IMR-90 (cell line): Measurements from ENCODE around the gene SH3BGRL. TPM values are rescaled to one million over a fixed set of nuclear protein-coding genes. Genes with fewer than 3 reads are reported as not detected.

Experiments used
- ATAC-seq: fragments of 200-7000 bp; cut with Tn5 transposase; 2 replicates; pipeline ENCODE4 v1.9.1; 2020; ENCODE audit warnings: low read depth, mild to moderate bottlenecking, moderate library complexity
- BruUV-seq: library from RNA; stranded (reverse); fragments of 400-500 nt; replicated peaks from 2 replicates; lab custom pipeline; 2021; lab: Mats Ljungman, UMichigan
- CTCF ChIA-PET: fragments of 300-600 bp; formaldehyde crosslinking; extraction: SDS; loops from one replicate; lab custom pipeline; 2021; ENCODE audit warnings: antibody characterized with exemption; lab: Yijun Ruan, JAX
- POLR2A ChIA-PET: fragments of 300-600 bp; sonication (Branson Sonifier 250); formaldehyde crosslinking; loops from one replicate; lab custom pipeline; 2022; ENCODE audit warnings: antibody characterized with exemption; ENCODE audit not compliant: unreplicated experiment; lab: Charles Lee
- DNase-seq: peaks from one replicate; pipeline ENCODE4 v3.0.0; 2013
- H2AFZ ChIP-seq: replicated peaks from 2 replicates; pipeline ENCODE3; 2013; ENCODE audit warnings: low read length, mild to moderate bottlenecking; ENCODE audit not compliant: poor library complexity
- H2AK5ac ChIP-seq: 2 replicates; pipeline ENCODE4 v1.6.1; 2013; ENCODE audit warnings: low read depth, low read length, inconsistent platforms
- H2AK9ac ChIP-seq: replicated peaks from 2 replicates; pipeline ENCODE3; 2013; ENCODE audit warnings: mild to moderate bottlenecking, low read depth, low read length, moderate library complexity; ENCODE audit not compliant: poor library complexity
- H2BK120ac ChIP-seq: 2 replicates; pipeline ENCODE4 v1.6.1; 2013; ENCODE audit warnings: low read depth, low read length, inconsistent platforms
- H2BK15ac ChIP-seq: 3 replicates; pipeline ENCODE4 v1.6.1; 2013; ENCODE audit warnings: low read depth, low read length, inconsistent platforms
- H2BK20ac ChIP-seq: 2 replicates; pipeline ENCODE4 v1.6.1; 2013; ENCODE audit warnings: low read depth, mild to moderate bottlenecking, inconsistent platforms, low read length, moderate library complexity
- H2BK5ac ChIP-seq: 2 replicates; pipeline ENCODE4 v1.6.1; 2013; ENCODE audit warnings: mild to moderate bottlenecking, low read depth, low read length, inconsistent platforms; ENCODE audit not compliant: poor library complexity, severe bottlenecking
- H3K14ac ChIP-seq: replicated peaks from 2 replicates; pipeline ENCODE4 v1.6.1; 2013; ENCODE audit warnings: low read depth, low read length, inconsistent platforms
- H3K18ac ChIP-seq: 2 replicates; pipeline ENCODE4 v1.6.1; 2013; ENCODE audit warnings: low read depth, low read length, control low read depth
- H3K23ac ChIP-seq: 2 replicates; pipeline ENCODE4 v1.6.1; 2013; ENCODE audit warnings: low read depth, low read length, inconsistent platforms
- H3K27ac ChIP-seq: 2 replicates; pipeline ENCODE4 v1.5.1; 2013; ENCODE audit warnings: mild to moderate bottlenecking, control low read depth, low read length; ENCODE audit not compliant: insufficient read depth
- H3K27me3 ChIP-seq: 2 replicates; pipeline ENCODE4 v1.6.1; 2013; ENCODE audit warnings: low read length; ENCODE audit not compliant: control insufficient read depth, insufficient read depth
- H3K36me3 ChIP-seq: 2 replicates; pipeline ENCODE4 v1.6.1; 2013; ENCODE audit warnings: low read length, mixed read lengths; ENCODE audit not compliant: control insufficient read depth, insufficient read depth
- H3K4ac ChIP-seq: 2 replicates; pipeline ENCODE4 v1.6.1; 2013; ENCODE audit warnings: low read depth, low read length, inconsistent platforms
- H3K4me1 ChIP-seq: 2 replicates; pipeline ENCODE4 v1.6.1; 2013; ENCODE audit warnings: low read length, mixed read lengths; ENCODE audit not compliant: control insufficient read depth, insufficient read depth
- H3K4me2 ChIP-seq: 2 replicates; pipeline ENCODE4 v1.6.1; 2013; ENCODE audit warnings: low read depth, mild to moderate bottlenecking, control low read depth, low read length, moderate library complexity
- H3K4me3 ChIP-seq: 2 replicates; pipeline ENCODE4 v1.5.1; 2013; ENCODE audit warnings: low read depth, mild to moderate bottlenecking, control low read depth, low read length, moderate library complexity; ENCODE audit not compliant: insufficient read depth
- H3K56ac ChIP-seq: 2 replicates; pipeline ENCODE4 v1.6.1; 2013; ENCODE audit warnings: low read length, inconsistent platforms; ENCODE audit not compliant: insufficient read depth; ENCODE audit errors: extremely low read depth
- H3K79me1 ChIP-seq, 2 experiments: 2 replicates each; pipeline ENCODE4 v1.6.1; 2013; ENCODE audit warnings: low read length in 2 of 2, inconsistent platforms in 1 of 2, low read depth in 1 of 2
- H3K9ac ChIP-seq: 2 replicates; pipeline ENCODE4 v1.6.1; 2013; ENCODE audit warnings: low read depth, low read length, control low read depth
- H3K9me1 ChIP-seq: 2 replicates; pipeline ENCODE4 v1.6.1; 2013; ENCODE audit warnings: low read length, inconsistent platforms; ENCODE audit not compliant: insufficient read depth
- H3K9me3 ChIP-seq: 2 replicates; pipeline ENCODE4 v1.6.1; 2013; ENCODE audit warnings: low read length; ENCODE audit not compliant: control insufficient read depth, insufficient read depth
- H4K20me1 ChIP-seq: 2 replicates; pipeline ENCODE4 v1.6.1; 2013; ENCODE audit warnings: low read length, inconsistent platforms; ENCODE audit not compliant: insufficient read depth
- H4K5ac ChIP-seq: 2 replicates; pipeline ENCODE4 v1.6.1; 2013; ENCODE audit warnings: mild to moderate bottlenecking, low read depth, low read length, control low read depth
- H4K8ac ChIP-seq, 2 experiments: 2 replicates each; pipeline ENCODE4 v1.6.1; 2013; ENCODE audit warnings: low read depth in 2 of 2, low read length in 2 of 2, control low read depth in 1 of 2, inconsistent platforms in 1 of 2
- H4K91ac ChIP-seq: 2 replicates; pipeline ENCODE4 v1.6.1; 2013; ENCODE audit warnings: low read depth, low read length, inconsistent platforms; ENCODE audit not compliant: insufficient read depth
- BHLHE40 ChIP-seq: fragments of 150-350 bp; IDR thresholded peaks from 2 replicates; pipeline ENCODE4 v1.6.1; 2016; ENCODE audit warnings: mild to moderate bottlenecking, low read depth, low read length
- FOS ChIP-seq: fragments of 150-350 bp; IDR thresholded peaks from 2 replicates; pipeline ENCODE4 v1.6.1; 2016; ENCODE audit warnings: low read depth, low read length
- MAFK ChIP-seq: IDR thresholded peaks from 2 replicates; pipeline ENCODE4 v1.6.1; 2012; ENCODE audit warnings: low read depth, low read length, improper control_type of control experiment
- MXI1 ChIP-seq: IDR thresholded peaks from 2 replicates; pipeline ENCODE4 v1.6.1; 2012; ENCODE audit warnings: low read depth, mild to moderate bottlenecking, low read length, moderate library complexity, borderline replicate concordance
- NFE2L2 ChIP-seq: fragments of 150-350 bp; IDR thresholded peaks from 2 replicates; pipeline ENCODE4 v1.6.1; 2016; ENCODE audit warnings: low read depth, mild to moderate bottlenecking, low read length
- POLR2A ChIP-seq: IDR thresholded peaks from 2 replicates; pipeline ENCODE4 v1.6.1; 2012; ENCODE audit warnings: mild to moderate bottlenecking, low read depth, low read length
- RCOR1 ChIP-seq: IDR thresholded peaks from 2 replicates; pipeline ENCODE4 v1.6.1; 2012; ENCODE audit warnings: mild to moderate bottlenecking, low read length, improper control_type of control experiment; ENCODE audit not compliant: insufficient replicate concordance
- RFX5 ChIP-seq: IDR thresholded peaks from 2 replicates; pipeline ENCODE4 v1.8.0; 2012; ENCODE audit warnings: low read depth, mild to moderate bottlenecking, low read length, moderate library complexity
- WGBS, 2 experiments: methylation state at CpG; one replicate each; pipeline versions ENCODE4 v1.1.5 to v1.1.7; 2013; ENCODE audit warnings: missing lambda C conversion rate in 2 of 2; ENCODE audit not compliant: insufficient read length in 1 of 2; ENCODE audit errors: extremely low coverage in 2 of 2; 5-methylcytosine and 5-hydroxymethylcytosine counted together
- dilution Hi-C: fragments of 300-500 bp; cut with HindIII; formaldehyde crosslinking; loops from one replicate; pipeline ENCODE4 v1.14.3; 2018; ENCODE audit warnings: low sequenced_read_pairs; ENCODE audit not compliant: unreplicated experiment
- in situ Hi-C: fragments of 300-500 bp; cut with MboI; formaldehyde crosslinking; loops from 3 replicates; pipeline ENCODE4 v1.14.3; 2019; ENCODE audit warnings: low sequenced_read_pairs, inconsistent platforms, mixed read lengths
- intact Hi-C: fragments of 100-400 bp; cut with micrococcal nuclease; formaldehyde crosslinking; loops from 2 replicates; pipeline ENCODE4 v1.10.0; 2022
- polyA plus RNA-seq, 3 experiments: library from polyadenylated mRNA; depleted of rRNA; stranded (reverse); fragments of >200 nt; gene quantifications; 2 replicates each; pipeline ENCODE4 v1.2.3, GENCODE V29; 2012; ENCODE audit warnings: low replicate concordance in 1 of 3
- total RNA-seq: library from RNA; depleted of rRNA; stranded (reverse); fragments of >200 nt; gene quantifications from 2 replicates; pipeline ENCODE4 v1.2.3, GENCODE V29; 2012

Gene SH3BGRL
- total and polyA plus RNA-seq, 2 of the 4 experiments (the other 2 are of a cell fraction) = 50.7 to 110 TPM

DNA sequence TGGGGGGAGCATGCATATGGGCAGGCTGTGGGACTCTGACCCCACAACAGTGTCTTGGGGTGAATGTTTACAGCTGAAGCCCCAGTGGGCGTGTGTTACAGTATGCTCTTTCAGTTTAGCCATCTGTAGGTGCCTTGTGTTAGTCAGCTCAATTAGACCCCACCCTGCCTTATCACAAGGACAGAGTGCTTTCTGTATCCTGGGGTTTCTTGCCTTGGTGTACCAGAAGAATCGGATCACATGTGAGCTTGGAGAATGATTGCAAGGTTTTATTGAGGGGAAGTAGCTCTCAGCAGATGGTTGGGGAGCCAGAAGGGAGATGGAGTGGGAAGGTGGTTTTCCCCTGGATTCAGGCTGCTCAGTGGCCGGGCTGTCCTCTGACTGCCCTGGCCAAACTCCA is 27.3 kb downstream of the SH3BGRL start:
- no peaks in the 10 kb centered on the region for H3K36me3 ChIP-seq
- H2BK15ac ChIP-seq = no peak overlapping the region
- BruUV-seq = no TSS peak
- dilution Hi-C loops (no loop called here), in situ Hi-C loops (no loop called here), intact Hi-C loops (no loop called here)
- no peak overlapping the region for H2AFZ ChIP-seq
- H3K4ac ChIP-seq = no peak overlapping the region
- H3K56ac ChIP-seq = no peak overlapping the region
- H4K91ac ChIP-seq = no peak overlapping the region
- ATAC-seq = no peak
- no peak overlapping the region for H4K8ac ChIP-seq
- no peak overlapping the region for H2BK5ac ChIP-seq
- no CpG with 5 or more reads among the region's 3 CpGs for WGBS, 2 experiments
- H3K4me2 ChIP-seq = no peak overlapping the region
- H3K9me1 ChIP-seq = no peaks in the 10 kb centered on the region; the same call in 1 of the 2 replicates
- ChIA-PET POLR2A (no interaction called here), CTCF (interaction anchor here (0.8 kb wide), 1 partner anchor 14 kb away, joined by 3 read pairs; no protein-coding TSS in a partner anchor)
- H3K27ac ChIP-seq = no peak overlapping the region
- no peak for TF ChIP-seq MXI1
- no peak for TF ChIP-seq MAFK
- no peak for TF ChIP-seq RCOR1
- no peak for TF ChIP-seq BHLHE40
- no peak for TF ChIP-seq POLR2A
- TF ChIP-seq RFX5 = no peak
- no peak for TF ChIP-seq NFE2L2
- no peak for TF ChIP-seq FOS
- no peak overlapping the region for H3K14ac ChIP-seq
- no peaks in the 10 kb centered on the region for H3K27me3 ChIP-seq
- no peak overlapping the region for H3K4me3 ChIP-seq
- H3K9ac ChIP-seq = no peak overlapping the region
- no peaks in the 10 kb centered on the region for H3K9me3 ChIP-seq
- H2BK20ac ChIP-seq = no peak overlapping the region
- H4K20me1 ChIP-seq = no peaks in the 10 kb centered on the region; the same call in 1 of the 2 replicates
- no peak overlapping the region for H2AK9ac ChIP-seq
- no peak for DNase-seq
- no peak overlapping the region for H2AK5ac ChIP-seq
- H3K4me1 ChIP-seq = no peaks in the 10 kb centered on the region
- H3K18ac ChIP-seq = no peak overlapping the region
- no peak overlapping the region for H3K23ac ChIP-seq
- H2BK120ac ChIP-seq = no peak overlapping the region
- H4K5ac ChIP-seq = no peak overlapping the region
- peaks cover 0 to 7% of the 10 kb centered on the region in 2 experiments; a peak in 1 of 4 replicates for H3K79me1 ChIP-seq
